Measurements from ENCODE around the gene YBX2.

The YBX2 gene

DNA sequence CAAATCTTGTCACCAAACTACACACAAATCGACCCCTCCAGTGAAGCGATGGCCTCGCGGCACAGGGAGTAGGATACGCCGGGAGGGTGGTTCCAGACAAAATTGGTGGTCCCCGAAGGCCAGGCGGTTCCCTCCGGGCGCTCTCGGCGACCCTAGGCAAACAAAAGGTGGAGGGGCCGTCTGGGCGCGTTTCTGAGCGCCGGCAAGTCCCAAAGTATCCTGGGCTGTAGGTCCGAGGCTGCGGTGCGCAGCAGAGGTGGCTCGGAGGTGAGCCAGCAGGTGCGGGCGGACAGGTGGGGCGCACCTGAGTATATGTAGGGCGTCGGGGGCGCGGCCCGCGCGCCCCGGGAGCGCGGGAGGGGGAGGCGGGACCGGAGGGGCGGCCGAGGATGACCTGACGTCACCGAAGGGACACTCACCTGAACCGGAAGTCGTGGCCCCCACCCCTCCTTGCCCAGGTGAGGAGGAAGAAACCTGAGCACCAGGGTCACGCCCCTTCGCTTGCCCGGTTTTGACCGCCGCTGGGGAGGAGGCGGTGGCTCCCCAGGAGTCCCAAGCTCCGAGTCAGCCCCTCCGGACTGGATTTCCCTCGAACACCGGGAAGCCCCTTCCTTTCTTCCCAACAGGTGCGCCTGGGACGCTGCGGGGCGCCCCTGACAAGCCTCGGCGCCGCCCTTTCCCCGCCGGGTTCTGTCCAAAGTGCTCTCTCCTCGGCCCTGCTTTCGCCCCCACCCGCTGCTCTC, 32.1 kb downstream of the YBX2 start, which contains the start of gene CLDN7:
TSS of gene CLDN7 (minus strand) at position 287 of the 743 bp plus-strand sequence. CDS start 435 bp downstream, outside the sequence.
- TF ChIP-seq ELF4 (IDR thresholded peaks at IDR 0.05): no peak
- TF ChIP-seq FOXK2 (IDR thresholded peaks at IDR 0.05): no peak
- no peak for TF ChIP-seq BHLHE40 (IDR thresholded peaks at IDR 0.05; ENCODE audit: borderline replicate concordance)
- no peak for TF ChIP-seq LEF1 (IDR thresholded peaks at IDR 0.05; ENCODE audit: borderline replicate concordance)
- CTCF ChIA-PET: no interaction called here
- no peak for DNase-seq (ENCODE audit: extremely low spot score)
- POLR2A ChIA-PET: interaction anchor here (1.2 kb wide), 1 partner anchor 41 kb away, joined by 3 read pairs; no protein-coding TSS in a partner anchor

GRCh38 chr17:7261379-7262191, 32.9 kb downstream of the YBX2 start:
- POLR2A ChIA-PET: interaction anchor here (1.2 kb wide), 1 partner anchor 40 kb away, joined by 3 read pairs; no protein-coding TSS in a partner anchor
- no peak for TF ChIP-seq HDGF (IDR thresholded peaks at IDR 0.05; ENCODE audit: borderline replicate concordance)
- CTCF ChIA-PET: no interaction called here
- no peak for DNase-seq (ENCODE audit: extremely low spot score)

DNA sequence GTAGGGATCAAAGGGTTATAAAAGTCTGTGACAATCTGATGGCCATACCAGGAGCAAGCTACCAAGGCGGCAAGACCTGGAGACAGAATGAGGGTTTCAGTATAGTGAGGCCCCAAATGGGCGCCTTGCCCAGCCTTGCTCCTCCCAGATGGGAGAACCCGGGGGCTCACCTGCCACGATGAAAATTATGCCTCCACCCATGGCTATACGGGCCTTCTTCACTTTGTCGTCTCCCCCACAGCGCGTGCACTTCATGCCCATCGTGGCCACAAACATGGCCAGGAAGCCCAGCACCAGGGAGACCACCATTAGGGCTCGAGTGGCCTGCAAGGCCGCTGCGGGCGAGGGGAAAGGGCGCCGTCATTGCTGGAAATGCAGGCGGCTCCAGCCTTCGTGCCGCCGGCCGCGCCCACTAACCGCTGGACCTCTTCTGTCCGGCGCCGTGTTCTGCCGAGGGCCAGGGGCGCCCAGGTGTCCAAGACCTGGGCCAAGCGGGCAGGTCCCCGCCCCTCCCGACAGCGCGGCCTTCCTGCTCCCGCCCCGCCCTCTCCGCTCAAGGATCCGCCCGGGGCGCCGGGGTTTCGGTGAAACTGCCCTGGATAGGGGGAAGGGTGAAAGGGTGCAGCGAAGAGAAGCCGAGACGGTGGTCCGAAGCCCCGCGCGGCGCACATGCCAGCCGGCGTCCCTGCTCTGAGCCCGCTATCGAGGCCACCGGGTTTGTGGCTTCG, 33.6 kb downstream of the YBX2 start:
- CTCF ChIA-PET: no interaction called here
- POLR2A ChIA-PET: interaction anchor here (1.2 kb wide), 1 partner anchor 40 kb away, joined by 3 read pairs; no protein-coding TSS in a partner anchor
- TF ChIP-seq L3MBTL2 (conservative IDR thresholded peaks at IDR 0.05) (no peak), FOXA1 (IDR thresholded peaks at IDR 0.05) (no peak)
- no peak for DNase-seq (ENCODE audit: extremely low spot score)

DNA sequence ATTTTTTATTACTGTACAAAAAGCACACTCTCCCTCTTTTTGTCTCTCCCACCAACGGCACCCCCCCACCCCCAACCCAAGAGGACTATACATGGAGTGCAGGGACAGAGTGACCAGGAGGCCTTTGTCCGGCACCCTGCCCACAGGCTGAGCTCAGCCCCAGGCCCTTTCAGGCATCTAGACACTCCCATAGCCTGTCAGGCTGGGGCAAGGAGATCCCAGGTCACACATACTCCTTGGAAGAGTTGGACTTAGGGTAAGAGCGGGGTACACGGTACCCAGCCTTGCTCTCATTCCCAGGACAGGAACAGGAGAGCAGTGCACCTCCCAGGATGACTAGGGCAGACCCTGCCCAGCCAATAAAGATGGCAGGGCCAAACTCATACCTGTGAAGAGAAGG, 34.3 kb downstream of the YBX2 start:
- TF ChIP-seq PKNOX1 (IDR thresholded peaks at IDR 0.05): no peak
- TF ChIP-seq FOXA1 (IDR thresholded peaks at IDR 0.05): no peak
- no peak for TF ChIP-seq FOXM1 (IDR thresholded peaks at IDR 0.05; ENCODE audit: borderline replicate concordance)
- TF ChIP-seq ARNT (IDR thresholded peaks at IDR 0.05): no peak
- TF ChIP-seq SUZ12 (IDR thresholded peaks at IDR 0.05): no peak
- no peak for TF ChIP-seq BHLHE40 (IDR thresholded peaks at IDR 0.05; ENCODE audit: borderline replicate concordance)
- no peak for TF ChIP-seq ELF4 (IDR thresholded peaks at IDR 0.05)
- no peak for TF ChIP-seq ZNF384 (IDR thresholded peaks at IDR 0.05)
- no peak for TF ChIP-seq NFRKB (IDR thresholded peaks at IDR 0.05)
- DNase-seq (ENCODE audit: extremely low spot score): no peak
- CTCF ChIA-PET: no interaction called here
- POLR2A ChIA-PET: no interaction called here

GRCh38 chr17:7259555-7259889, 34.9 kb downstream of the YBX2 start:
- no peak for DNase-seq (ENCODE audit: extremely low spot score)
- ChIA-PET CTCF (no interaction called here), POLR2A (no interaction called here)
- TF ChIP-seq BHLHE40 (IDR thresholded peaks at IDR 0.05; ENCODE audit: borderline replicate concordance) (no peak), SUZ12 (IDR thresholded peaks at IDR 0.05) (no peak), NFRKB (IDR thresholded peaks at IDR 0.05) (no peak), FOXA1 (IDR thresholded peaks at IDR 0.05) (no peak), HDGF (IDR thresholded peaks at IDR 0.05; ENCODE audit: borderline replicate concordance) (no peak), LEF1 (IDR thresholded peaks at IDR 0.05; ENCODE audit: borderline replicate concordance) (no peak), CTBP1 (IDR thresholded peaks at IDR 0.05; ENCODE audit: borderline replicate concordance) (no peak), ELF4 (IDR thresholded peaks at IDR 0.05) (no peak), FOXK2 (IDR thresholded peaks at IDR 0.05) (no peak), TARDBP (IDR thresholded peaks at IDR 0.05) (no peak), ZNF384 (IDR thresholded peaks at IDR 0.05) (no peak), PKNOX1 (IDR thresholded peaks at IDR 0.05) (no peak), ARNT (IDR thresholded peaks at IDR 0.05) (no peak)

- no peak for DNase-seq (ENCODE audit: extremely low spot score)
- ChIA-PET CTCF (no interaction called here), POLR2A (no interaction called here)
- TF ChIP-seq NFRKB (IDR thresholded peaks at IDR 0.05): no peak
- no peak for TF ChIP-seq BHLHE40 (IDR thresholded peaks at IDR 0.05; ENCODE audit: borderline replicate concordance)
- TF ChIP-seq LEF1 (IDR thresholded peaks at IDR 0.05; ENCODE audit: borderline replicate concordance): no peak
- TF ChIP-seq SP1 (IDR thresholded peaks at IDR 0.05): no peak
- TF ChIP-seq ELF4 (IDR thresholded peaks at IDR 0.05): no peak
- TF ChIP-seq ARNT (IDR thresholded peaks at IDR 0.05): no peak
- no peak for TF ChIP-seq FOXA1 (IDR thresholded peaks at IDR 0.05)
- TF ChIP-seq ZNF384 (IDR thresholded peaks at IDR 0.05): no peak
- TF ChIP-seq PKNOX1 (IDR thresholded peaks at IDR 0.05): no peak
- TF ChIP-seq CTBP1 (IDR thresholded peaks at IDR 0.05; ENCODE audit: borderline replicate concordance): no peak
- TF ChIP-seq HDGF (IDR thresholded peaks at IDR 0.05; ENCODE audit: borderline replicate concordance): no peak
- TF ChIP-seq FOXK2 (IDR thresholded peaks at IDR 0.05): no peak
- TF ChIP-seq SUZ12 (IDR thresholded peaks at IDR 0.05): no peak
- TF ChIP-seq TARDBP (IDR thresholded peaks at IDR 0.05): no peak
Measured at GRCh38 chr17:7258731-7259554, 35.5 kb downstream of the YBX2 start.

All from HEK293T (cell line).